HG03469 (cell line): ENCODE results near the gene POU2AF1.

Experiments used
- ATAC-seq: cut with Tn5 transposase; IDR thresholded peaks from one replicate; pipeline ENCODE4 v1.9.1; 2021; ENCODE audit warnings: mild to moderate bottlenecking, moderate library complexity, moderate number of reproducible peaks; ENCODE audit not compliant: unreplicated experiment

Gene POU2AF1

GRCh38 chr11:111362887-111363411 lies 16.1 kb downstream of the POU2AF1 start:
- no peak for ATAC-seq

DNA sequence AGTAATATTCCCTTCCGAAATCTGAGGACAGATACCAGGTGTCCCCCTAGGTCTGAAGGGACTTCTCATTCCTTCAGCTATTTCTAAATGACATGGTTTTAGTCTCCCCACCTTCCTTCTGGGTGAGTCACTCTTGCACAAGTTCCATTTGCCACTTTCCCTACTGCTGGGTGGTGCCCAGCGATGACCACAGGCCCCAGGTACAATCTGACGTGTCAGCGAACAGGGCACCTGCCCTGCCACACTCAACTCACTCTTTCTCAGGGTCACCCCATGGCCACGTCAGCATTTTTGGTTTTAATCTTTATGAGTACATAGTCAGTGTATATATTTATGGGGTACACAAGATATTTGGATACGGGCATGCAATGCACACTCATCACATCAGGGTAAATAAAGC lies 17.2 kb downstream of the POU2AF1 start:
- ATAC-seq, result no peak

DNA sequence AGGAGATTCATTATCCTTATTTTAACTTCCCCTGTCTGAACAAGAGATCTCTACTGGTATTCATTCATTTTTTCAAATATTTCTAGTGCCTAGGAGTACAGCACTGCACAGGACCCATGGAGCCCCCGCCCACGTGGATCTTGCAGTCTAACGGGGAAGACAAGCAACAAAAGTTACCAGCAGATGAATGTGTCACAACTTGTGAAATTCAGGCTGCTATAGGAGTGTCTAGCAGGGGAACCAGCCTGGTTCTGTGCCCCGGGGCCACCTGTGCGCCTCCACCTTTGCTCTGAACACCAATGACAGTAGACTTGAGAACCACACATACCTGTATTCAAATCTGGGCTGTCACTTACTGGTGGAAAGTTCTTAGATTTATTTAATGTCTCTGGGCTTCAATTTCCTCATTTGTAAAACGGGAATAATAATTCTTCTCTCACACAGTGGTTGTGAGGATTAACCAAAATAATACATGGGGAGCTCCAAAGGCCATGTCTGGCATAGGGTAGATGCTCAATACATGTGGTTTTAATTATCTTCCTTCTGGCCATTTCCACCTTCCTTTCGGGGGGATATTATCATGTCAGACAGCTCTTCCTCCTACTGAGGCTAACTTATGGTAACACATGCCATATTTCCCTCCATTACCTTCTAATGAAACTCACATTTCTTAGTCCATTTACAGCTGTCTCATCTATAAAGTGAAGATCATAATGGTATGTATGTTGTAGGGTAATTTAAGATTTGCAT lies 17.8 kb downstream of the POU2AF1 start:
- no peak for ATAC-seq

DNA sequence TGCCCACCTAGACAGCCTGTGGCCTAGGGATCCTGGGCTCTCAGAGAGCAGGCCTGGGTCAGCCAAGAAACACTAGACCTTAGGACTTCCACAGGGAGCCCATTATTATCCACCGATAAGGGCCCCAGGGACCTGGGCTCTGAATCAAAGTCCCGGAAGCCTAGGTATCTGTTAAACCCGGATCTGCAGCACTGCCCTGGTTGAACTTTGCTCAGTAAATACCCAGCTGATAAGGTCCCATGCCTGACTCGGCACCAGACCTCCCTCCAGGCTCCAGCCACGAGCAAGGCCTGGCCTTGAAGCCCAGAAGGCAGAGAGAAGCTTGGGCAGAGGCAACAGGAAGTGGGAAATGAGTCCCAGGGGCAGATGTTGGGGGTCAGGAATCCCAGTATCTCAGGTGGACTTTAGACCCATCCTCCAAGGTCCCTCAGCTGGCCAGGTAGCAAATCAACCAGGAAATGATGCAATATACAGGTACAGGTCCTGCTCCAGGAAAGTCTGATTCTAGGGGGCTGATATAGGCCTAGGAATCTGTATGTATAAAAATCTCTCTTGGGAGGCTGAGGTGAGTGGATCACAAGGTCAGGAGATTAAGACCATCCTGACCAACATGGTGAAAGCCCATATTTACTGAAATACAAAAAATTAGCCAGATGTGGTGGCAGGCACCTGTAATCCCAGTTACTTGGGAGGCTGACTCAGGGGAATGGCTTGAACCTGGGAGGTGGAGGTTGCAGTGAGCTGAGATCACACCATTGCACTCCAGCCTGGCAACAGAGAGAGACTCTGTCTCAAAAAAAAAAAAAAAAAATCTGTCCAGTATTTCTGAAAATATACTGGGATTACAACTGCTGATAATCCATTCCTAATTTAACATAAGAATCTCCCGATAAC lies 18.7 kb downstream of the POU2AF1 start:
- no peak for ATAC-seq

DNA sequence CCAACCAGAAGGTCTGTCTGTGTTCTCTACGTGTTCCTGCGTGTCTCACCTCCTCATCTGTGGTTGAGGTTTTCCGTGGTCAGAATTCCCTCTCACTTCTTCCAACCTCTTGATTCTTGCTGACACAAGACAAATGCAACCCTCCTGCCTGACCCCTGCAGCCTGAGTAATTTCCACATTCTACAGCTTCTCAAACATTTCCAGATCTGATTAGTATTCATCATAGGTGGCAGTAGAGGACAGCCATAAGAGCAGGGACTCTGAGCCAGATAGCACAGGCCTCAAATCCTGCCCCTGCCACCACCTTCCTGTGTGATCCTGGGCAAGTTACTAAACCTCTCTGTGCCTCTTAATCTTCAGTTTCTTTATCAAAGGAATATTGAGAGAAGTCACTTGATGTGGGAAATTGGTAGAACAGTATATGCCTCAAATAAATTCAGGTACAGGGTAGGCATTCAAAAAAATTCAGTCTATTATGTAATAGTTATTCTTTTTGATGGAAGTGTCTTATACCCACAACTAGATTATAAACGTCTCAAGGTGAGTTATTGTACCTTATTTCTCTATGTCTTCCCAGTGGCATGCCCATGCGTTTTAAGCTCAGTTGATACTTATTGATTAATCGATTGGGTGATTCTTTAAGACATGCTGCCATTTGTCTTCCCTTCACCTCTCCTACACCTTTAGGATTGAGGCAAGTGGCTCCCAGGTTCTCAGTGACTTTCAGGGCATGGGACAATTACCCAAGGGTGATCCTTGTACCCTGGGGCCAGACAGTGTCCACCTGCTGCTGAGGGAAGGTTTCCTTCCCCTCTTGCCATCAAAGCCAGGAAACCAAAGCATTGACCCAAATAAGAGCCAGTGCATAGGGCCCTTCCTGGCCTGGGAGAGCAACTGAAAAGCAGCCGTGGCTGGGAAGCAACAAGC lies 19.6 kb downstream of the POU2AF1 start:
- ATAC-seq, result no peak

- ATAC-seq, result no peak
Measured at GRCh38 chr11:111358038-111359001, 20.8 kb downstream of the POU2AF1 start.

DNA sequence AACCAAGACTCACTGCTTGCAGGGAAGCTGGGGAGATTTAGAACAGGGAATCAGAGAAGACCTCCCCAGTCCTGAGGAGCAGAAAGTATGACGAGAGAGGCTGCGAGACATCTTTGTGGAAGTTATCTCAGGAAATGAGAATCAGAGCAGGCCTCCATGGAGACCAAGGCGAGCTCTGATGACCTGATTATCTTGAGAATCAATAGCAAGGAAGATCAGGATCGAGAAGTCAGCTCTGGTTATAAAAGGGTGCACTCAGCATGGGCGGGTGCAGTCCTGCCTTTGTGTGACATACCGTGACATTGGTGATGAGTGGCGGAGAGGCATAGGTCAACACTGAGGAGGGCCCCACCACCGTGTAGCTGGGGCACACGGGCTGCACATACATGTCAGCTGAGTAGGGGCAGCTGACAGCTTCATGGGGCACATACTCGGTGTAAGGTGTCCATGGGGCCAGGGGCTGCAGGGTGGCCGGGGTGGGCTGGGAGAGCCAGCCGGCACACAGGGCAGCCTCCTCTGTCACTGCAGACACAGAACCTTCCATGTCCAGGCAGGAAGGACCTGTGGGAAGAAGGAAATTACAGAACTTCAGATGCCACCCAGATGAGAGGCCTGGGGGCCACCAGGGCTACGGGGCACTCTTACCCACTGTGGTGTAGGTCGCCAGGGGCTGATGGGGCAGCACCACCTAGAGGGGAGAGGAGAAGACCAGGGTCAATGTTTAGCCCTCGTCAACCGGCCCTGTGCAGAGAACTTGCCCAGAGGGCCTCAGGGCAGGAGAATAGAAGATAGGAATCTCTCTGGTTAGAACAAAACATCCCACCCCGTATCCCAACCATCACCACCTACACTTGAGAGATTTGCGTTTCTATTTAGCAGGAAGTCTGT lies 21.7 kb downstream of the POU2AF1 start:
- ATAC-seq, result no peak

DNA sequence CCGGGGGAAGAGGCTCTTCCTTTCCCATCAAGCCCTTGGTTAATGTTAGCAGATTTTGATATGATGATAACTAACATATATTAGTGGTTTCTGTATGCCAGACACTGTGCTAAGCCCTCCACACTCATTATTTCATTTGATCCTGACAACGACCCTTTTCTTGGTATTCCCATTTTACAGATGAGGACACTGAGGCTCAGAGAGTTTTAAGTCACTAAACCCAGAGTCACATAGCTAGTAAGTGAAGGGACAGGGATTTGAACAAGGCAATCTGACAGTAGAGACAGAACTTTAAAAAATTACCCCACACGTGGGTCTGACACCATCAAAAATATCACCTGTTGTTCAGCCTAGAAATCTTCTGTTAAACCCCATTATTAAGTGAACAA lies 22.4 kb downstream of the POU2AF1 start:
- no peak for ATAC-seq

DNA sequence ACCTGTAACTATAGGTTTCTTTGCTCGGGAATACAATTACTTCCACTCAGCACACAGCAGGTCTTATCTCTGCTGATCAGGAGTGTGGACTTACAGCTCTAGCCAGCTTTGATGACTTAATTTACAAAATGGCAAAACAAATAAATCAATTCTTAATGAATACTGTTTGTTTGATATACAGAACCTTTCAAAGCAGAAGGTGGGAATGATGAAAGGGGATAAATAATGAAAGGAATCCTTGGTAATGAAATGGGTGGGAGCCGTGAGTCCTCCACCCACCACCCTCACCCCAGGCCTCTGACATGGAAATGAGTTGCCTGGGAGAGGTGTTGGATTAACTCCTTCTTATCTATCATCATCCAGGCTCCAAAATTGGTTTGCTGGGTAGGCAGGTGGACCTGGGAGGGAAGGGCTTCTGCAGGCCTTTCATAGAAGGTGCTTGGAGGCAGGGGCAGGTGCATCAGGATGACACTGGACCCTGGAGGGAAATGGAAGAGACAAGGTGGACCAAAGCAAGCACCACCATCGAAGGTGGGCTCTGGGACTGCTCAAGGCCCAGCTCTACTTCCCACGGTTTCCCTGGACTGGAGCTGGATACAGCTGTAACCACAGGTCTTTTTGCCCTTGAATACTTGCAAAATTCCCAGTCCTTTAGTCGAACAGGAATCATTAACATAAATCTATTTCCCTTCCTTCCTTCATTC lies 23.0 kb downstream of the POU2AF1 start:
- ATAC-seq, result no peak

DNA sequence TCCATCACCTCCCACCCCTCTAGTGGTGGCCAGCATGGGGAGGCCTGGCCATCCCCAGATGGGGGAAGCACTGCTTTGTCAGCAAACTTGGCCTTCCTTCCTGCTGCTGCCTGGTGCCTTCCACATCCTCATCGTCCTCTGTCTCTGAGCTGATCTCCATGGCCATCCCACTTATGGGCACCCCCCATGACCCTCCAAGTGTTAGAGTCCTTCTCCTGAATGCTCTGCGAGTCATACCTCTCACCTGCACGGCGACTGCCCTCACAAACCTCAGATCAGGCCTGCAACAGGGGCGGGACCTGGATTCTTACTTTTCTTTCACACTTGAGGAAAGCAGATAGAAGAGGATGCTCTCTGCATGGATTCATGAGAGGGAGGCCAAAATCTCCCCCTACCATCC lies 24.0 kb downstream of the POU2AF1 start:
- ATAC-seq, result no peak

DNA sequence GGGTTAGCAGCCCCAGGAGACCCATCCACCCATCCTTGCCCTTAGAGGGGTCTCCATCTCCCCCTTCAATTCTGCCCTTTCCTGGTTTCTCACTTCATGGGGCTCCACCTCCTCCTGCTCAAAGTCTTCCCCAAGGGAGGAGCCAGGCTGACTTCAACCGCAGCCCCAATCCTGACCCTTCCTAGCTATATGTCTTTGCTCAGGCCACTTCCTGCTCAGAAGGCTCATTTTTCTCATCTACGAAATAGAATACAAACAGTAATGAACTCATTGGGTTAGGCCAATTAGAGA lies 24.5 kb downstream of the POU2AF1 start:
- no peak for ATAC-seq

GRCh38 chr11:111353776-111354600 lies 25.1 kb downstream of the POU2AF1 start:
- no peak for ATAC-seq

GRCh38 chr11:111352935-111353710 lies 26.0 kb downstream of the POU2AF1 start:
- ATAC-seq, result no peak

DNA sequence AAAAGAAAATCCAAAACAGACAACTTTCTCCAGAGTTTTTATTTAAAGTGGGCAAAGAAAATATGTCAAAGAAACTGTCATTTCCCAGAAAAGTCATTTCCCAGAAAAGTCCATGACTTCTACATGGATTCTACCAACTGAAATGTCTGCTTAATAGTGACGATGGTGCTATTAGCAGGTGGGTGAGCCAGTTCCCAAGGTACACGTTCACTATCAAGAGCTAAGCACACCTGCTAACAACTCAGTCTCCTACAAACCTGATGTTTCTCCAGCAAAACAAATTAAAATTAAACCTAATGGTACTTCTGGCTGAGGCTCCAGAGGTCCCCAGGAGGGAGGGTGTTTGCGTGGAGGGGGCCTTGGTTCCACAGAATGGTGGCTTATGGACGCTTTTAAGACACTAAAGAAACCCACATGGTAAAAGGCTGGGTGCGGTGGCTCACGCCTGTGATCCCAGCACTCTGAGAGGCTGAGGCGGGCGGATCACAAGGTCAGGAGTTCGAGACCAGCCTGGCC lies 26.8 kb downstream of the POU2AF1 start:
- no peak for ATAC-seq

DNA sequence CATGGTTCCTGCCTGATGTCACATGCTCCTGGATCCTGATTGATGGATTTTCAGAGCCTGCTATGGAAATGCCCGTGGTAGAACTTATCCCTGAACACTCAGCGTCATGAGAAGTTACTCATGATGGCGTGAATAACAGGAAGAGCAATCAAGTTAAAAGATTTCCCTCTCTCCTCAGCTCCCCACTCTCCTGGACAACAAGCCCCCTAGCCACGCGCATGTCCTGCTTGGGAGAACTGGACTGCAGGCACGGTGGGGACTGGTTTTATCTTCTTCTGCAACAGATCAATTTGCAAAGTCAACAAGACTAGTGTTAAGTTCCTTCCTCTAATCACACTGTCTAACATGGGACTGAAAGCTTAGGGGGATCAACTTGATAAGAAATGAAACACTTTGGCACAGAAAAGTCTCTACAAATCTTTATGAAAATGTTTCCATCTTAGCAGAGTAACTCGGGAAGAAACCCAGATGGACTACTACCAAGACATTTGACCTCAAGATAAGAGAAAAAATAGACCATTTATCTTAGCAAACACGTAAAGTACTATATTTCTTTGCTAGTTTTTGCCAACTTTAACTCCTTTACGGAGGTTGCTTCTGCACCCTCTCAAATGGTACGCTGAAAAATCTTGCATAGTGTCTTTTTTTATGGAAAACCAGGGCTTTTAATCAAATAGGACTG lies 27.6 kb downstream of the POU2AF1 start:
- no peak for ATAC-seq

DNA sequence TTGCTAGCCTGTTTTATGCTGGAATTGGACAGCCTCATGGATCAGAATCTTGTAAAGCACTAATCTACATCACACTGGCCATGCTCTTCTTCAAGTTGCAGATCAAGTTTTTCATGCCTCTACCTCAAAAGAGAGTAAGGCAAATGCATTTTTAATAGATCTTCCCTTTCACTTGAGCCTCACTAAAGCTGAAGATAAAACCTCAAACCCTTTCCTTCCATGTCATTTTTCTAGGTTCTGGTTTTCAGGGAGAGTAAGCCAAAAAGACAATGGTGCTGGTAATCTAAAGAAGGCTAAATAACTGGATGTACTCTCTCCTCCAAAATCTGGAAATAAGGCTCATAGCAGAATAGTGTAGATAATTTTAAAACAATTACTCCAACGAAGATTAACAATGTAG lies 28.3 kb downstream of the POU2AF1 start:
- ATAC-seq, result no peak
